Ishikawa (cell line): Measurements from ENCODE around the gene PLEKHA1.

Experiments used
- CEBPB ChIP-seq: IDR thresholded peaks from 2 replicates; pipeline ENCODE4 v1.6.1; 2012
- CREB1 ChIP-seq: IDR thresholded peaks from 2 replicates; pipeline ENCODE4 v1.6.1; 2012; ENCODE audit warnings: low read depth
- EGR1 ChIP-seq: IDR thresholded peaks from 2 replicates; pipeline ENCODE4 v1.6.1; 2012
- EP300 ChIP-seq: IDR thresholded peaks from 2 replicates; pipeline ENCODE4 v1.6.1; 2012; ENCODE audit warnings: borderline replicate concordance
- FOXM1 ChIP-seq: IDR thresholded peaks from 2 replicates; pipeline ENCODE4 v1.6.1; 2012; ENCODE audit warnings: low read depth, borderline replicate concordance
- NFIC ChIP-seq: IDR thresholded peaks from 2 replicates; pipeline ENCODE4 v1.6.1; 2012
- RAD21 ChIP-seq: IDR thresholded peaks from 2 replicates; pipeline ENCODE4 v1.6.1; 2012; ENCODE audit warnings: low read depth
- TAF1 ChIP-seq: IDR thresholded peaks from 2 replicates; pipeline ENCODE4 v1.6.1; 2012; ENCODE audit warnings: low read depth, mild to moderate bottlenecking
- TCF12 ChIP-seq: IDR thresholded peaks from 2 replicates; pipeline ENCODE4 v1.6.1; 2012; ENCODE audit warnings: low read depth
- TEAD4 ChIP-seq: IDR thresholded peaks from 2 replicates; pipeline ENCODE4 v1.6.1; 2012
- YY1 ChIP-seq: IDR thresholded peaks from 2 replicates; pipeline ENCODE4 v1.6.1; 2012; ENCODE audit warnings: low read depth
- ZBTB7A ChIP-seq: IDR thresholded peaks from 2 replicates; pipeline ENCODE4 v1.6.1; 2012; ENCODE audit warnings: low read depth
- TF ChIP-seq, protein P1 (sequence below): IDR thresholded peaks from 2 replicates; pipeline ENCODE4 v1.6.1; 2012; ENCODE audit warnings: low read depth, mild to moderate bottlenecking
- TF ChIP-seq, protein P2 (sequence below): IDR thresholded peaks from 2 replicates; pipeline ENCODE4 v1.6.1; 2012
- TF ChIP-seq, protein P3 (sequence below): IDR thresholded peaks from 2 replicates; pipeline ENCODE4 v1.6.1; 2012

PLEKHA1 gene

DNA sequence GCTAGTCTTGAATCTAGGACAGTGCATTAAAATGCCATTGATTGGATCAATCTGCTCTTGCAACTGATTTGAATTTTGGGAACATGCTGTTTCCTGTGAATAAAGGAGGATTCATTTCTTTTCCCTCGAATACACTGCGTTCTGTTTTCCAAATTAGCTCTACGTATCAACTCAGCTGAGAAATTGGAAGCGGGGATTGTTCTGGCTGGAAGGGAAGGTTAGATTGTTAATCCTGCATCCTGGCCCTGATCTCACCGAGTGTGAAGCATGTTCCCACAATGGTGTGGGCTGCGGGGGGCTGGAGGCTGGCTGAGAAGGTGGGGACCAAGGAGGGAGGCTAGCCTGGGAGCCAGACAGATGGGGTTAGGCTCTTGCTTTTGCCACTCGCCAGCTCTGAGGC lies 104.5 kb downstream of the PLEKHA1 start:
- TF ChIP-seq, protein P1, sequence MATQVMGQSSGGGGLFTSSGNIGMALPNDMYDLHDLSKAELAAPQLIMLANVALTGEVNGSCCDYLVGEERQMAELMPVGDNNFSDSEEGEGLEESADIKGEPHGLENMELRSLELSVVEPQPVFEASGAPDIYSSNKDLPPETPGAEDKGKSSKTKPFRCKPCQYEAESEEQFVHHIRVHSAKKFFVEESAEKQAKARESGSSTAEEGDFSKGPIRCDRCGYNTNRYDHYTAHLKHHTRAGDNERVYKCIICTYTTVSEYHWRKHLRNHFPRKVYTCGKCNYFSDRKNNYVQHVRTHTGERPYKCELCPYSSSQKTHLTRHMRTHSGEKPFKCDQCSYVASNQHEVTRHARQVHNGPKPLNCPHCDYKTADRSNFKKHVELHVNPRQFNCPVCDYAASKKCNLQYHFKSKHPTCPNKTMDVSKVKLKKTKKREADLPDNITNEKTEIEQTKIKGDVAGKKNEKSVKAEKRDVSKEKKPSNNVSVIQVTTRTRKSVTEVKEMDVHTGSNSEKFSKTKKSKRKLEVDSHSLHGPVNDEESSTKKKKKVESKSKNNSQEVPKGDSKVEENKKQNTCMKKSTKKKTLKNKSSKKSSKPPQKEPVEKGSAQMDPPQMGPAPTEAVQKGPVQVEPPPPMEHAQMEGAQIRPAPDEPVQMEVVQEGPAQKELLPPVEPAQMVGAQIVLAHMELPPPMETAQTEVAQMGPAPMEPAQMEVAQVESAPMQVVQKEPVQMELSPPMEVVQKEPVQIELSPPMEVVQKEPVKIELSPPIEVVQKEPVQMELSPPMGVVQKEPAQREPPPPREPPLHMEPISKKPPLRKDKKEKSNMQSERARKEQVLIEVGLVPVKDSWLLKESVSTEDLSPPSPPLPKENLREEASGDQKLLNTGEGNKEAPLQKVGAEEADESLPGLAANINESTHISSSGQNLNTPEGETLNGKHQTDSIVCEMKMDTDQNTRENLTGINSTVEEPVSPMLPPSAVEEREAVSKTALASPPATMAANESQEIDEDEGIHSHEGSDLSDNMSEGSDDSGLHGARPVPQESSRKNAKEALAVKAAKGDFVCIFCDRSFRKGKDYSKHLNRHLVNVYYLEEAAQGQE, result no peak
- TF ChIP-seq TEAD4 (no peak), RAD21 (no peak), CREB1 (no peak), FOXM1 (no peak), EP300 (no peak), TCF12 (no peak), TAF1 (no peak), YY1 (no peak), CEBPB (no peak), EGR1 (no peak), NFIC (no peak)

DNA sequence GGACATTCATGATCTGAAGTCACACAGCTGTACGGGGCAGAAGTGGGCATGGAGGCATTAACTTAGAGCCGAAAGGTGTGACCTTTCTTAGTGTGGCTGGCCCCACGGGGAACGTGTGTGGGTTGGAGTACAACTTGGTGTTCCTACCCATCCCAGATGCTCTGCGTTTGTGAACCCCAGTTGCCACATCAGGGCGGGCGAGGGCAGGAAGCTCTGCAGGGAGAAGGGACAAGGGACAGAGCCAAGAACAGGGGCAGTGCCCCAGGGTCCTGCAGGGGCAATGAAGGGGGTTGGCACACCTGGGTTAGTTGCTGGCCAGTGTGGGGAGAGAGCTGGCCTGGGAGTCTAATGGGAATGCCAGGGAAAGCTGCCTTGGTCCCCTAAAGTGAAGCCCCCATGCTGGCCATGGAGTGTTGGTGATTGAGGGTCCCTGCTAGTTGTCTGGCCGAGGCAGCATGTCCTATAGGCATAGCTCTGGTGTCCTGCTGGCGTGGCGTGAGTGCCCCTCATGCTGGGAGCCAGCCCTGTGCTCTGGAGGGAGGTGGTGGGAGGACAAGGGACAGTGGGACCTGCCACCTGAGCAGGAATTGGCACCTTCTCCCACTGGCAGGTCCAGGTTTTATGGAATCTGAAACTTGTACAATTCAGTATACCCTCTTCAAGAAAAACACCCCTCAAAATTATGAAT lies 105.8 kb downstream of the PLEKHA1 start:
- TF ChIP-seq CEBPB (no peak), EP300 (no peak), TAF1 (no peak)

DNA sequence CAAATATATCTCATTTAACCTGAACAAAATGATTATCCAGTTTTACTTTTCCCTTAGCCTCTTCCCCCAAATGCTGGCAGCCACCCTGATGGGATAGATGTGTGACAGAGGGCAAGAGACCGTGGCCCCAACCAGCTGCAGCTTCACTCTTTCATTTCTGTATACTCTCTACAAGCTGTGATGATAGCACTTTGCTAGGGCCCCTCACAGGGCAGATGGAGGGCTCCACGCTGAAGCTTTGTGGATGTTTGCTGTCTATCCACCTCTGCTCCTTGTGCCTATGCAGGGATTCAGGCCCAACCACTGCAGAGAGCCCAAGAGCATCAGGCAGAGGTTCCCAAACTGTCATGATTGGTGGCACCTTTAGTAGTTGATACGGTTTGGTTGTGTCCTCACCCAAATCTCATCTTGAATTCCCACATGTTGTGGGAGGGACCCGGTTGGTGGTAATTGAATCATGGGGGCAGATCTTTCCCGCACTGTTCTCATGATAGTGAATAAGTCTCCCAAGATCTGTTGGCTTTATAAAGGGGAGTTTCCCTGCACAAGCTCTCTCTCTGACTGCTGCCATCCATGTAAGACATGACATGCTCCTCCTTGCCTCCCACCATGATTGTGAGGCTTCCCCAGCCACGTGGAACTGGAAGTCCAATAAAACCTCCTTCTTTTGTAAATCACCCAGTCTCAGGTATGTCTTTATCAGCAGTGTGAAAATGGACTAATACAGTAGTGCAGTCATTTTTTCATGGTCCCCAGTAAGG lies 107.0 kb downstream of the PLEKHA1 start:
- TF ChIP-seq NFIC, result no peak
- TF ChIP-seq RAD21, result no peak
- no peak for TF ChIP-seq YY1
- TF ChIP-seq TAF1, result no peak
- no peak for TF ChIP-seq CEBPB
- TF ChIP-seq CREB1, result no peak
- TF ChIP-seq, protein P2, sequence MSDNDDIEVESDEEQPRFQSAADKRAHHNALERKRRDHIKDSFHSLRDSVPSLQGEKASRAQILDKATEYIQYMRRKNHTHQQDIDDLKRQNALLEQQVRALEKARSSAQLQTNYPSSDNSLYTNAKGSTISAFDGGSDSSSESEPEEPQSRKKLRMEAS, result no peak
- no peak for TF ChIP-seq EP300
- TF ChIP-seq TEAD4, result no peak
- TF ChIP-seq, protein P3, sequence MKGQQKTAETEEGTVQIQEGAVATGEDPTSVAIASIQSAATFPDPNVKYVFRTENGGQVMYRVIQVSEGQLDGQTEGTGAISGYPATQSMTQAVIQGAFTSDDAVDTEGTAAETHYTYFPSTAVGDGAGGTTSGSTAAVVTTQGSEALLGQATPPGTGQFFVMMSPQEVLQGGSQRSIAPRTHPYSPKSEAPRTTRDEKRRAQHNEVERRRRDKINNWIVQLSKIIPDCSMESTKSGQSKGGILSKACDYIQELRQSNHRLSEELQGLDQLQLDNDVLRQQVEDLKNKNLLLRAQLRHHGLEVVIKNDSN, result no peak
- TF ChIP-seq EGR1, result no peak
- TF ChIP-seq, protein P1, result no peak
- TF ChIP-seq FOXM1, result no peak
- TF ChIP-seq TCF12, result no peak
- no peak for TF ChIP-seq ZBTB7A
